ENCODE results near the gene MALAT1. TPM values are rescaled to one million over a fixed set of nuclear protein-coding genes. Genes with fewer than 3 reads are reported as not detected.
A peak's percentile ranks its signal among the peaks of the same experiment; 100 is the strongest.

MALAT1 gene
- total and polyA plus RNA-seq, 4 donors = 557 to 14,973 (median 4,235) TPM

DNA sequence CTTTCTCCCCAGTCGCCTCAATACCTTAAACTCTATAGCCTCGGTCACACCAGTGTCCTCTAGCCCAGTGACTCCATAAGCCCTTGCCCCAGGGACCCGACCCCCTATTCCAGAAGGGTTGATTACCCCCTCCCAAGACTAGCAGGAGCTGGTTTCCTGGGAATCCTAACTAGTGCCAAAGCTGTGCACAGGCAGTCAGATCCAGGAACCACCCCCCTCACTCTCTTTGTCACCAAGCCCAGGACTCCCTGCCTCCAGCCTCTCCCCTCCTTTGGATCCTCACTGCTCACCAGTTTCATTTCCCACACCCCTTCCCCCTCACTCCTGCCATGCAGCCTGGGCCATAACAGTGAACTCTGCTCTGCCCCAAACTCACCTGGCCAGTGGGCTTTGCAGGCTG is 49.5 kb downstream of the MALAT1 start:
- peaks cover 23% of the 10 kb centered on the region for H3K4me1 ChIP-seq (ENCODE audit: control insufficient read depth, insufficient read depth, low read length)
- H3K36me3 ChIP-seq (ENCODE audit: control insufficient read depth, insufficient read depth, low read length) = peaks cover 83% of the 10 kb centered on the region
- no peak overlapping the region for H3K27ac ChIP-seq (ENCODE audit: low read depth, low read length)
- peak in 1 of 6 donors; percentile 60 for DNase-seq (ENCODE audit: low read depth in 4 of 6, low spot score in 6 of 6)
- 88% methylated on average over 3 of the region's 3 CpGs for WGBS (ENCODE audit: insufficient coverage)
- H3K4me3 ChIP-seq (ENCODE audit: low read depth, low read length) = no peak overlapping the region
- no peaks in the 10 kb centered on the region for H3K9me3 ChIP-seq (ENCODE audit: control insufficient read depth, insufficient read depth, low read length)
- peaks cover 6% of the 10 kb centered on the region for H3K27me3 ChIP-seq (ENCODE audit: control insufficient read depth, insufficient read depth, low read length)

GRCh38 chr11:65549096-65549495 is 50.3 kb downstream of the MALAT1 start:
- WGBS (ENCODE audit: insufficient coverage) = 97% methylated on average over 3 of the region's 3 CpGs
- no peaks in the 10 kb centered on the region for H3K9me3 ChIP-seq (ENCODE audit: control insufficient read depth, insufficient read depth, low read length)
- no peak for DNase-seq (ENCODE audit: low read depth in 4 of 6, low spot score in 6 of 6)
- H3K27ac ChIP-seq (ENCODE audit: low read depth, low read length) = no peak overlapping the region
- peaks cover 6% of the 10 kb centered on the region for H3K27me3 ChIP-seq (ENCODE audit: control insufficient read depth, insufficient read depth, low read length)
- peaks cover 83% of the 10 kb centered on the region for H3K36me3 ChIP-seq (ENCODE audit: control insufficient read depth, insufficient read depth, low read length)
- H3K4me3 ChIP-seq (ENCODE audit: low read depth, low read length) = no peak overlapping the region
- peaks cover 27% of the 10 kb centered on the region for H3K4me1 ChIP-seq (ENCODE audit: control insufficient read depth, insufficient read depth, low read length)

DNA sequence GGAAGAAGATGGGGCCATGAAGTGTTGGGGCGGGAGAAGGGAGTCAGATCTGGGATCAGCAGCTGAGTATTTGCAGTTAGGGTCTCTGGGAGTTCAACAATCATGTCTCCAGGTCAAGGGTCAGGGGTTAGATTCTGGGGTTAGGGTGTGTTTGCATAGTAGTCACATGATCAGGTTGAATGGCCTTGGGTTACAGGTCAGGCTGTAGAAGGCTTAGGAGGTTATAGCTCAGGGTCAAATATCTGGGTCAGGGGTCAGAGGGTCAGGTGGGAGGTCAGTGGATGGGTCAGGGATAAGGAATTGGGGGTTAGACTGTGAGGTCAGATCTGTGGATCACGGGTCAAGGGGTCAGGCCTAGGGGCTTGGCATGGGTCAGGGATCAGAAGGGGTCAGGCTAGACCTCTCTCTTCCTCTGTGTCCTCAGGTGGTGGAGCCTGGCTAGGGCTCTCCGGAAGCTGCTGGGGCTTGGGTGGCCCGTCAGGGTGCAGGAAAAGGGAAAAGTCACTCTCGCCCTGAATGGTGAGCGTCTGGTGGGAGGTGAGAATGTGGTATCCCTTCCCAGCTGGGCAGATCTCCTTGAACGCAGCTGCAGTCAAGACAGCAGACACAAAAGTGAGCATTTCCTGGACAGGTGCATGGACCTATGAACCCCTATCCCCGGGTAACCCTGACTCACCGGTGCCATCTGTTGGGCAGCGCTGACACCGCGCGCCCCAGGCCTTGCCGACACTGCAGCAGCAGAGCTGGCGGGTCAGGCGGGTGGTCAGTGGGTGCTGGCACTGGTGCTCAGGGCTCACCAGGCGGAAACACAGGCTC is 52.9 kb downstream of the MALAT1 start:
- WGBS (ENCODE audit: insufficient coverage) = 67% methylated on average over 17 of the region's 17 CpGs

DNA sequence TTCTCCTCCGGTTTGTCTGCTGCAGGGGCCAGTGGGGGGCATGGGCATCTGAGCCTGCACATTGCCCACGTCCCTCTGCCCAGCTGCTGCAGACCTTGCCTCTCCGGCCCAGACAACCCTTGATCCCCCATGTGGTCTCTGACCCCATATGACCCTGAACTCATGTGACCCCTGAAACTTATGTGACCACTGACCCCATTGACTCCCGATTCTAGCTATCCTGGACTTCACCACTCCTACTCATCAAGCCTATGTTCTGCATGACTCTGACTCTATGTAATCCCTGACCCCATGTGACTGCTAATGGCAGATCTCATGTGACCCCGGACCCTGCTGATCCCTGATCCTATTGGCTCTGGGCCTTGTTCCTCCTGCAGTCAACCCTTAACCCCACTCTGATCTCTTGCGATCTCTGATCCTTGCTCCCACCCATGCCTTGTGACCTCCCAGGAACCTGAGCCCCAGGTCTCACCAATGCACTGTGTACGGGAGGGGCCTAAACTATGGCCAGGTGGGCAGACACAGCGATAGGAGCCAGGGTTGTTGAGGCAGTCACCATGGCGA is 53.6 kb downstream of the MALAT1 start:
- H3K9me3 ChIP-seq (ENCODE audit: control insufficient read depth, insufficient read depth, low read length) = no peaks in the 10 kb centered on the region
- no peak overlapping the region for H3K4me3 ChIP-seq (ENCODE audit: low read depth, low read length)
- DNase-seq (ENCODE audit: low read depth in 4 of 6, low spot score in 6 of 6) = no peak
- H3K27ac ChIP-seq (ENCODE audit: low read depth, low read length) = no peak overlapping the region
- H3K27me3 ChIP-seq (ENCODE audit: control insufficient read depth, insufficient read depth, low read length) = peaks cover 6% of the 10 kb centered on the region
- H3K4me1 ChIP-seq (ENCODE audit: control insufficient read depth, insufficient read depth, low read length) = peaks cover 47% of the 10 kb centered on the region
- WGBS (ENCODE audit: insufficient coverage) = 72% methylated on average over 9 of the region's 9 CpGs
- H3K36me3 ChIP-seq (ENCODE audit: control insufficient read depth, insufficient read depth, low read length) = peaks cover 68% of the 10 kb centered on the region

More for the DNA sequence above, 52.9 kb downstream of the MALAT1 start:
- no peak overlapping the region for H3K4me3 ChIP-seq (ENCODE audit: low read depth, low read length)
- peaks cover 74% of the 10 kb centered on the region for H3K36me3 ChIP-seq (ENCODE audit: control insufficient read depth, insufficient read depth, low read length)
- H3K27me3 ChIP-seq (ENCODE audit: control insufficient read depth, insufficient read depth, low read length) = peaks cover 6% of the 10 kb centered on the region
- no peak overlapping the region for H3K27ac ChIP-seq (ENCODE audit: low read depth, low read length)
- peaks cover 46% of the 10 kb centered on the region for H3K4me1 ChIP-seq (ENCODE audit: control insufficient read depth, insufficient read depth, low read length)
- peak in 2 of 6 donors; percentile 9 to 34 for DNase-seq (ENCODE audit: low read depth in 4 of 6, low spot score in 6 of 6)
- no peaks in the 10 kb centered on the region for H3K9me3 ChIP-seq (ENCODE audit: control insufficient read depth, insufficient read depth, low read length)

DNA sequence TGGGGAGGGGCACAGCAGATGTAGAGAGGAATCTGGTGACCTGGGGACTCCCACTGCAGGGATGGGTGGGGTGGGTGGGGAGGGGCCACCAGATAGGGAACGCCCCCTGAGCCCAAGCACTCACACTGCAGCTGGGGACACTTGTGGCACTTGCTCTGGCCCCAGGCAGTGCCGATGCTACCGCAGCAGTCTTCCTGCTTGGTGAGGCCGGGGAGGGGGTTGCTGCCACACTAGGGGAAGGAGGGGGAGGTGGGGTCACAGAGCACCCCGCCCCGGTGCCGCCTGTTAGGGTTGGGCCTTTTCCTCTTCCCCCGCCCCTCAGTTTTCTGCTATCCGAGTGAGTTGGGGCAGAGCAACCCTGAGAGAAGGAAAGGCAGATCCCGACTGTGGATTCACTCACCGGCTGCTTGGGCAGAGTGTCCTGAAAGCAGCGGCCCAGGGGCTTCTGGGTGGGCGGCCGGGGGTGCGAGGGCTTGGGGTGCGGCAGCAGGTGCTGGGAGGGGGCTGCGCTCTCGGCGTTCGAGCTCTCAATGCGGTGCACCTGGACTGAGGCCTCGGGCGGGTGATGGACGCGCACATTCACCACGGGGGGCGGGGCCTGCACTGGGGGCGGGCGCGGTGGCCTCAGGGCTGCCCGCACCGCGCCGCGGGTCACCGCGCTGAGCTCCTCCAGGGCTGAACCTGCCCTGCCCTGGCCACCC is 54.6 kb downstream of the MALAT1 start:
- Histone ChIP-seq H3K4me1 (ENCODE audit: control insufficient read depth, insufficient read depth, low read length) (peaks cover 47% of the 10 kb centered on the region), H3K27ac (ENCODE audit: low read depth, low read length) (no peak overlapping the region), H3K36me3 (ENCODE audit: control insufficient read depth, insufficient read depth, low read length) (peaks cover 61% of the 10 kb centered on the region), H3K9me3 (ENCODE audit: control insufficient read depth, insufficient read depth, low read length) (no peaks in the 10 kb centered on the region), H3K27me3 (ENCODE audit: control insufficient read depth, insufficient read depth, low read length) (peaks cover 6% of the 10 kb centered on the region), H3K4me3 (ENCODE audit: low read depth, low read length) (no peak overlapping the region)
- no peak for DNase-seq (ENCODE audit: low read depth in 4 of 6, low spot score in 6 of 6)
- 31% methylated on average over 37 of the region's 37 CpGs for WGBS (ENCODE audit: insufficient coverage)

DNA sequence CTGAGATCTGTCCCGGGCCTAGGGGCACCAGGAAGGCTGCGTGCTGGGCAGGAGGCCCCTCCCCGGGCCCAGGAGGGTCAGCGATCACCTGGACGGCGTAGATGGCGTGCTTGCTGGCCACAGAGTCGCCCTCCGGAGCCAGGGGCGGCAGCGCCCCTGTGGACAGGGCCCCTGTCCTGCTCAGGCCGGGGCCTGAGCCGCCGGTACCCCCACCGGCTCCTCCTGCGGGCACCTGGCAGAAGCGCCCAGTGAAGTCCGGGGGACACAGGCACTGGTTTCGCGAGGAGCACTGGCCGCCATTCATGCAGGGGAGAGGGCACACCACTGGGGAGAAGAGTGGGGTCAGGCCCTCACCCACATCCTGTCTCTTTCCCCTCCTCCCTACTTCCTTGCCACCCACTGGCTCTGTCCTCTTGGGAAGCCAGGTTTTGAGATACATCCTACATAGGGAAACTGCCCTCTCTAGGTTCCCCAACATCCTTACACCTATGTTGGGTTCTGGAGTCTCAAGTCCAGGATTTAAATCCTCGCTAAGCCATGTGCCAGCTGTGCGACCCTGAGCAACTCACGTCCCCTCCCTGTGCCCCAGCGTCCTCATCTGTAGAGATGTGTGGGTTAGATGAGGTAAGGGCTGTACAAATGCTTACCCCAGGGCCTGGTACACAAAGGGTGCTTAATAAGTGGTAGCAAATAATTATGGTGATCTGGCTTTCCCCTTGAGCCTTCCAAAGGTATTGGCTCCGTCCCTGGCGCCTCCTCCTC is 55.4 kb downstream of the MALAT1 start:
- peaks cover 47% of the 10 kb centered on the region for H3K4me1 ChIP-seq (ENCODE audit: control insufficient read depth, insufficient read depth, low read length)
- DNase-seq (ENCODE audit: low read depth in 4 of 6, low spot score in 6 of 6) = no peak
- H3K27me3 ChIP-seq (ENCODE audit: control insufficient read depth, insufficient read depth, low read length) = no peaks in the 10 kb centered on the region
- WGBS (ENCODE audit: insufficient coverage) = 74% methylated on average over 27 of the region's 27 CpGs
- no peak overlapping the region for H3K27ac ChIP-seq (ENCODE audit: low read depth, low read length)
- peaks cover 54% of the 10 kb centered on the region for H3K36me3 ChIP-seq (ENCODE audit: control insufficient read depth, insufficient read depth, low read length)
- no peaks in the 10 kb centered on the region for H3K9me3 ChIP-seq (ENCODE audit: control insufficient read depth, insufficient read depth, low read length)
- H3K4me3 ChIP-seq (ENCODE audit: low read depth, low read length) = no peak overlapping the region

GRCh38 chr11:65554842-65555430 is 56.1 kb downstream of the MALAT1 start:
- peaks cover 54% of the 10 kb centered on the region for H3K36me3 ChIP-seq (ENCODE audit: control insufficient read depth, insufficient read depth, low read length)
- no peak overlapping the region for H3K27ac ChIP-seq (ENCODE audit: low read depth, low read length)
- H3K9me3 ChIP-seq (ENCODE audit: control insufficient read depth, insufficient read depth, low read length) = no peaks in the 10 kb centered on the region
- no peaks in the 10 kb centered on the region for H3K27me3 ChIP-seq (ENCODE audit: control insufficient read depth, insufficient read depth, low read length)
- DNase-seq (ENCODE audit: low read depth in 4 of 6, low spot score in 6 of 6) = no peak
- H3K4me1 ChIP-seq (ENCODE audit: control insufficient read depth, insufficient read depth, low read length) = peaks cover 53% of the 10 kb centered on the region
- no peak overlapping the region for H3K4me3 ChIP-seq (ENCODE audit: low read depth, low read length)
- 89% methylated on average over 4 of the region's 4 CpGs for WGBS (ENCODE audit: insufficient coverage)

- Histone ChIP-seq H3K36me3 (ENCODE audit: control insufficient read depth, insufficient read depth, low read length) (peaks cover 51% of the 10 kb centered on the region), H3K9me3 (ENCODE audit: control insufficient read depth, insufficient read depth, low read length) (no peaks in the 10 kb centered on the region), H3K4me3 (ENCODE audit: low read depth, low read length) (no peak overlapping the region), H3K4me1 (ENCODE audit: control insufficient read depth, insufficient read depth, low read length) (peaks cover 62% of the 10 kb centered on the region), H3K27me3 (ENCODE audit: control insufficient read depth, insufficient read depth, low read length) (no peaks in the 10 kb centered on the region), H3K27ac (ENCODE audit: low read depth, low read length) (no peak overlapping the region)
- WGBS (ENCODE audit: insufficient coverage) = 65% methylated on average over 6 of the region's 6 CpGs
- DNase-seq (ENCODE audit: low read depth in 4 of 6, low spot score in 6 of 6) = no peak
Measured at GRCh38 chr11:65555693-65556231, 56.9 kb downstream of the MALAT1 start.

Data from spinal cord (tissue), 10 donors.